Fibroblast of villous mesenchyme (primary cell): Measurements from ENCODE around the gene ACSL1. TPM values are rescaled to one million over a fixed set of nuclear protein-coding genes. Genes with fewer than 3 reads are reported as not detected.
A peak's percentile ranks its signal among the peaks of the same experiment; 100 is the strongest.

Experiments used
- DNase-seq: peaks from one replicate; pipeline ENCODE4 v3.0.0-alpha.2; 2010; ENCODE audit warnings: low read depth
- H3K4me3 ChIP-seq: 2 replicates; pipeline ENCODE4 v1.5.1; 2011; ENCODE audit warnings: low read depth, mild to moderate bottlenecking, low read length
- CTCF ChIP-seq: IDR thresholded peaks from 2 replicates; pipeline ENCODE4 v1.5.1; 2012; ENCODE audit warnings: low read depth, mild to moderate bottlenecking, low read length; ENCODE audit not compliant: insufficient read depth
- total RNA-seq: library from RNA; depleted of rRNA; stranded (reverse); fragments of >200 nt; gene quantifications from 2 replicates; pipeline ENCODE4 v1.2.3, GENCODE V29; 2012

The ACSL1 gene
- total RNA-seq, 1 donor, result 32.4 TPM

GRCh38 chr4:184850431-184851199 lies 24.8 kb upstream of the ACSL1 start:
- DNase-seq, result no peak

GRCh38 chr4:184850018-184850417 lies 24.2 kb upstream of the ACSL1 start:
- no peak for DNase-seq
- no peak for TF ChIP-seq CTCF
- no peak overlapping the region for H3K4me3 ChIP-seq

More at GRCh38 chr4:184850431-184851199, 24.8 kb upstream of the ACSL1 start:
- TF ChIP-seq CTCF, result no peak
- H3K4me3 ChIP-seq, result no peak overlapping the region

- TF ChIP-seq CTCF, result no peak
- no peak overlapping the region for H3K4me3 ChIP-seq
- DNase-seq, result no peak
Measured at GRCh38 chr4:184849185-184849584, 23.4 kb upstream of the ACSL1 start.

GRCh38 chr4:184848510-184848909 lies 22.7 kb upstream of the ACSL1 start:
- H3K4me3 ChIP-seq, result no peak overlapping the region
- DNase-seq, result no peak
- no peak for TF ChIP-seq CTCF

- no peak for DNase-seq
- TF ChIP-seq CTCF, result no peak
- H3K4me3 ChIP-seq, result no peak overlapping the region
Measured at GRCh38 chr4:184846531-184846930, 20.8 kb upstream of the ACSL1 start.

- H3K4me3 ChIP-seq, result no peak overlapping the region
- peak; percentile 8 for DNase-seq
- TF ChIP-seq CTCF, result no peak
Measured at GRCh38 chr4:184845367-184846021, 19.7 kb upstream of the ACSL1 start.
